SK-MEL-5 (cell line): ENCODE measurements around the gene SCAP. TPM values are rescaled to one million over a fixed set of nuclear protein-coding genes. Genes with fewer than 3 reads are reported as not detected.
"Not testable (repeated sequence)": the region's sequence is repeated elsewhere in the genome, so short reads cannot be mapped to it uniquely, and the experiment has no call there.

Source experiments
- DNase-seq: peaks from one replicate; pipeline ENCODE4 v3.0.0-alpha.2; 2016; ENCODE audit warnings: low read depth, low spot score
- in situ Hi-C: cut with HindIII; loops from 2 replicates; pipeline ENCODE4 v1.10.0; 2016; ENCODE audit warnings: low sequenced_read_pairs, high pct_unique_total_duplicates, low pct_unique_long_range_greater_than_20kb
- total RNA-seq: library from RNA; depleted of rRNA; stranded (reverse); fragments of >200 nt; shearing (Covaris generic); gene quantifications from 2 replicates; pipeline ENCODE4 v1.2.3, GENCODE V29; 2014

SCAP gene
- total RNA-seq, 1 experiment from 2014 or later = 60.7 TPM

GRCh38 chr3:47491186-47491585 is 15.4 kb upstream of the SCAP start:
- no peak for DNase-seq
- in situ Hi-C loops = no loop called here

- no peak for DNase-seq
Measured at GRCh38 chr3:47487265-47487664, 11.5 kb upstream of the SCAP start.

DNA sequence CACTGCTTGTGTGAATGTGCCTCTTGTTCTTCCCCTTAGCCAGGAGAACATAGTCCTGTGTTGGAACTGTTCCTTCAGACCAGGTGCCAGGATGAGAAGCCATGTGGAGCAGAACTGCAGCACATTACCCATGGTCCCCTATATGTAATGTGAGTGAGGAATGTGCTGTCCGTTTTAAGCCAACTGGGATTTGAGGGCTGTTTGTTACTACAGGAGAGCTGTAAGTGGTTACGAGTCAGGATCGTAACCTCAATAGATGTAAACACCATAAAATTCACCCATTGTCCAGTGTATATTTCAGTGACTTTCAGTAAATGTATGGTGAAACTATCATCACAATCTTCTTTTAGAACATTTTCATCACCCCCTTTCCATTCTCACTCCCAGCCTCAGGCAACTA is 10.1 kb upstream of the SCAP start:
- in situ Hi-C loops = no loop called here
- no peak for DNase-seq

More at GRCh38 chr3:47487265-47487664, 11.5 kb upstream of the SCAP start:
- in situ Hi-C loops = no loop called here

DNA sequence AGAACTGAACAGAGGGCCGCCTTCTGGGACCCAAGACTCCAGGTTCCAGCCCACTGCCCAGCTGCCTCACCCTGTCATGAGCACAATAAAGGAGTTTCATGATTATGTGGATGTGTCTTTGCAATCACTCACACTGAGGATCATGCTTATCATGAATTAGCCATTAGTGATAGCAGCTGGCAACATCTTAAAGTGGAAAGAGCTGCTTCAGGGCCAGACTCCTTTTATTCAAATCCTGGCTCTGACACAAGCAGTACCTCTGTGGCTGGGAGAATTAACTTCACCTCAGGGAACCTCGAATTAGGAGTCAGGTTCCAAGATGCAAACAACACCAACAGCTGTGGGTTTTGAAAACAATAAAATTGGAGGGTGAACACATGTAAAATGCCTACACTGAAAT is 6.6 kb upstream of the SCAP start:
- no peak for DNase-seq
- in situ Hi-C loops = no loop called here

DNA sequence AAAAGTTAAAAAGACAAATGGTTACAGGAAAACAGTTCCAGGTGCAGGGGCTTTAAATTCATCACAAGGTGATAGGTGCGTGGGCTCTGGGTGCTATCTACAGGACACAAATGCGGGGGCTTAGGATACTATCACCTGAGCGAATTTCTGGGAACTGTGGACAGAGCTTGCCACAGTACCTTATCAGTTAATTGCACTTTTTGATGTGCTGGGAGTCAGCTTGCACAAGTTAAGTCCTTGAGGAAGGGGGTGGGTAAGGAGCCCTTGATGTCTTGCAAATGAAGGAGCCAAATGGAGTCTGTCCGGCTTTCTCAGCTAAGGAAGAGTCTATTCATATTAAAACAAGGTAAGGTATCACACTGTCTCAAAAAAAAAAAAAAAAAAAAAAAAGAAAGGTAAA is 6.0 kb upstream of the SCAP start:
- DNase-seq, in situ Hi-C loops: not testable (repeated sequence)

DNA sequence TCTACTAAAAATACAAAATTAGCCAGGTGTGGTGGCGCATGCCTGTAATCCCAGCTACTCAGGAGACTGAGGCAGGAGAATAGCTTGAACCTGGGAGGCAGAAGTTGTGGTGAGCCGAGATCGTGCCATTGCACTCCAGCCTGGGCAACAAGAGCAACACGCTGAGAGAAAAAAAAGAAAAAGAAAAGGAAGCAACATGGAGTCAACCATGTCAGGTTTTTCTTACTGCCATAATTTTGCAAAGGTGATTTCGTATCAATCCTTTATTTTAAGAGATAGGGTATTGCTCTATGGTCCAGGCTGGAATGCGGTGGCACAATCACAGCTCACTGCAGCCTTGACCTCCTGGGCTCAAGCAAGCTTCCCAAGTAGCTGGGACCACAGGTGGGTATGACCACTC is 4.5 kb upstream of the SCAP start:
- DNase-seq, in situ Hi-C loops: not testable (repeated sequence)

DNA sequence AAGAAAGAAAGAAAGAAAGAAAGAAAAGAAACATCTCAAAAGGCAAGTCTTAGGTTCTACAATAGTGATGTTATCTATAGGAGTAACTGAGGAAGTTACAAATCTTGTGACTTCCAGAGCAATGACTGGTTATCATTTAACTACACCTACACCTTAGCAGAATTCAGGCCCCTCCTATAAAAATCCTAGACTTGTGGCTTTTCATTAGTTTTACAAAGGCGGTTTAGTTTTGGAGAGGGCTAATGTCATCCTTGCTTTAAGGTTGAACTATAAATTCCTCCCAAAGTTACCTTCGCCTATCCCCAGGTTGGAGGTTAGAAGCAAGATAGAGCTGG is 4.1 kb upstream of the SCAP start:
- in situ Hi-C loops = no loop called here
- no peak for DNase-seq

- in situ Hi-C loops = no loop called here
- DNase-seq = no peak
Measured at GRCh38 chr3:47478022-47478421, 2.3 kb upstream of the SCAP start.

DNA sequence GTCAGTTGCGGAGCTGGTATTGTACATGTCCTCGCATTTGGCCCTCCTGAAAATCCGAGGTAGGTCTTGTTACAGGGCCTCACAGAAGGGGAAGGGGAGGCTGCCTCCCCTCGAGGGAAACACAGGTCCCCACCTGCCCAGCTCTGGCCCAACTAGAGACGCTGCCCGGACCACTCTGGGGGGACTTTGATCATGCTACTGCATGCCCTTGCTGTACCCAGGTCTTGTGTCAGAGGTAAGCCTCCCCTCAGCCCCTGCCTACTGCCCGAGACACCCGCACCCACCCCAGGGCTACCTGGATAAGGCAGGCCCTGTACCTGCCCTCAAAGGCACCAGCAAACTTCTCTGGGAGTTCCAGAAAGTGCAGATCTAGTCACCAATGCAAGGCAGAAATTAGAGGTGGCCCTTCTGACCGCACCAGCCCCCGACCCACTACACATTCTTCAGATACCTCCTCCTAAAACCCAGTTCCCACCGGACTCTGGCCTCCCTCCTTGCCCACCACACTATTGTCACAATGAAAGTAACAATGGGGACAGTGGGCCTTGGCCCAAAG is 981 bp upstream of the SCAP start:
- in situ Hi-C loops = no loop called here
- no peak for DNase-seq

DNA sequence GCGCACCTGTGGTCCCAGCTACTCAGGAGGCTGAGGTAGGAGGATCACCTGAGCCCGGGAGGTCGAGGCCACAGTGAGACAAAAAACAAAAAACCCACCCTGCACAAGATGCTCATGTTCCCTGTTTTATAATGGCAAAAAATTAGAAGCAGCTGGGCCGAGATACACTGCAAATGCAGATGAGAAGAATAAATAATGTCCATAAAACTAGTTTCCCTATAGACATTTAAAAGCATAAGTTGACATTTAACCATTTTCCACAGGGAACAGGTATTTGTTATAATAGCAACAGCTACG is 537 bp upstream of the SCAP start:
- in situ Hi-C loops = no loop called here
- no peak for DNase-seq

DNA sequence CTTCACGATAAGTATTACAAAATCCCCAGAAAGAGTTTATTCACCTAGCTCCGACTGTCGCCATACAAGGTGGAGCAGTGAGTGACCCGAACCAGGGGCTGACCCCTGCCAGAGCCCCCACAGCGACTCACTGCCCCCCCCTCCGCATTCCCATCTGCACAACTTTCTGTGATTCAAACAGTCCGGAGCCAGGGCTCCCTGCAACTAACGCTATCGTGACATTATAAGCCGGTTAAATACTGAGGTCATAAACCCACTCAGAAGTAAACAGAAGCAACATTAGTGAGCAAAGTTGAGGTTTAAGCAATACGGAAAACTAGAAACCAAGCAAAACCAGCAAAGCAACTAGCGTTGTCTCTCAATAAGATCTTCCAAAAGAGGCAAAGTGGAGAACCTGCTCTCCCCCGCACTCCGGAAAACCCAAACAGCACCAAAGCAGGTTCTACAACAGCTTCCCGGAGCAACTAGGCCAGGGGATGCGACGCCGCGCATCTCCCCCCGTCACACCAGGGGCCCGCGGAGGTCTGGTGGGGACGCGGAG is 642 bp downstream of the SCAP start:
- DNase-seq = no peak

DNA sequence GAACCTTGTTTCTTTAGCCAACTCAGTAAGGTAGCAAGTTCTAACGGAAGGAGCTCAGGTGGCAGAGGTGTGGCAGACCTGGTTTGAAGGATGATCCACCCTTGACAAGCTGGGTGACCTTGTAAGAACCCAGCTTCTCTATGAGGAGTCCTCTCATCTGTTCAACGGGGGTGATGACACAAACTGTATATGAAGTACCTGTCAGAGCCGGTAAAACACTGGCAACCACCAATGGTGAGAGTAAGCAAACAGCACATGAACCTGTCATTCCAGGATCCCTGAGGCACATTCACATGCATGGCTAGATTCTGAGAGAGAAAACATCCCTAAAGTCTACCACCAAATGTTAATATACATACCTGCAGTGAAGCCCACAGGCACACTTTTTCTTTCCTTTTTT is 2.4 kb downstream of the SCAP start:
- no peak for DNase-seq
- in situ Hi-C loops = no loop called here

More for the DNA sequence above, 642 bp downstream of the SCAP start:
- in situ Hi-C loops = no loop called here

DNA sequence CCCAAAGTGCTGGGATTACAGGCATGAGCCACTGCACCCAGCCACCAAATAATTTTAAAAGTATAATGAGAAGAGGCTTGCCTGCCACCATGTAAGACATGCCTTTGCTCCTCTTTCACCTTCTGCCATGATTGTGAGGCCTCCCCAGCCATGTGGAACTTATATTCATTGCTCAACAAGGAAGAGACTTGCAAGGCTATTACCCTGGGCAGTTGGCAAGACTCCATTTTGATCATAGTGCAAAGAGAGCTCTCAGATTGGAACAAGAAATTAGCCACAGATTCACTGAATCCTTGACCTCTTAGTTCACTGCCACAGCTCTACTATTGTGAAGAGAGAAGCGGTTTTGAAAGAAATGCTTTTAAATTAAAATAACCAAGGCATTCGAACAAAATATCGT is 6.1 kb downstream of the SCAP start:
- in situ Hi-C loops = no loop called here
- DNase-seq = no peak

GRCh38 chr3:47468315-47468714 is 7.4 kb downstream of the SCAP start:
- DNase-seq, in situ Hi-C loops: not testable (repeated sequence)

- no peak for DNase-seq
- in situ Hi-C loops = no loop called here
Measured at GRCh38 chr3:47464588-47464987, 11.2 kb downstream of the SCAP start.

GRCh38 chr3:47459534-47460085 is 16.1 kb downstream of the SCAP start:
- DNase-seq, in situ Hi-C loops: not testable (repeated sequence)

DNA sequence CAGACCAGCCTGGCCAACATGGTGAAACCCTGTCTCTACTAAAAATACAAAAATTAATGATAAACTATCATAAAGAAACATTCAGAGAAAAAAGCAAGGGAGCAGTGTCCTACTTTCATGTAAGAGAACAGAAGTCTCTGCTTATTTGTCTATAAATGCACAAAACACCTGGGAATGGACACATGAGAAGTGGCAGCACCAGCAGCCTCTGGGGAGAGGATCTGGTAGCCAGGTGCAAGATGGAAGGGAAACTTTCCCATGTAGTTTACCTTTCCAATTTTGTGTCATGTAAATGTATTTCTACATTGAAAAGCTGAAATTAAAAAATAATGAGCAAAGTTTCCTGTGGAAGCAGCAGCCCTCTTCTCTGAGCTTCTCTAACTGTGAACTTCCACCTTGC is 18.8 kb downstream of the SCAP start:
- no peak for DNase-seq
- in situ Hi-C loops = no loop called here

GRCh38 chr3:47455806-47456452 is 19.8 kb downstream of the SCAP start:
- DNase-seq = no peak
- in situ Hi-C loops = no loop called here

GRCh38 chr3:47452453-47453215 is 23.1 kb downstream of the SCAP start:
- in situ Hi-C loops = no loop called here
- DNase-seq = no peak
